HG02678 (cell line): ENCODE measurements around the gene FIP1L1.

Experiments
- ATAC-seq: cut with Tn5 transposase; IDR thresholded peaks from one replicate; pipeline ENCODE4 v1.9.1; 2021; ENCODE audit warnings: mild to moderate bottlenecking, moderate library complexity; ENCODE audit not compliant: unreplicated experiment

FIP1L1 gene

GRCh38 chr4:53498706-53499105 lies 121.3 kb downstream of the FIP1L1 start:
- no peak for ATAC-seq

- ATAC-seq: no peak
Measured at GRCh38 chr4:53499791-53500190, 122.3 kb downstream of the FIP1L1 start.

- no peak for ATAC-seq
Measured at GRCh38 chr4:53500546-53500945, 123.1 kb downstream of the FIP1L1 start.

- ATAC-seq: no peak
Measured at GRCh38 chr4:53501561-53501960, 124.1 kb downstream of the FIP1L1 start.

- ATAC-seq: no peak
Measured at GRCh38 chr4:53502094-53502493, 124.7 kb downstream of the FIP1L1 start.

GRCh38 chr4:53505947-53506346 lies 128.5 kb downstream of the FIP1L1 start:
- no peak for ATAC-seq

- no peak for ATAC-seq
Measured at GRCh38 chr4:53507058-53507457, 129.6 kb downstream of the FIP1L1 start.

- ATAC-seq: no peak
Measured at GRCh38 chr4:53507671-53508286, 130.3 kb downstream of the FIP1L1 start.

GRCh38 chr4:53508446-53508845 lies 131.0 kb downstream of the FIP1L1 start:
- ATAC-seq: no peak

- no peak for ATAC-seq
Measured at GRCh38 chr4:53510321-53510720, 132.9 kb downstream of the FIP1L1 start.
